Astrocyte (in vitro differentiated cells and primary cell): ENCODE data around the gene SPR. TPM values are rescaled to one million over a fixed set of nuclear protein-coding genes. Genes with fewer than 3 reads are reported as not detected.

Experiments used
- DNase-seq: peaks from one replicate; pipeline ENCODE4 v3.0.0-alpha.2; 2010; ENCODE audit warnings: low read depth
- FAIRE-seq: peaks from 2 replicates; lab custom pipeline; 2011; peaks lifted over from hg19 to GRCh38; lab: Jason Lieb, UNC
- H2AFZ ChIP-seq: 2 replicates; pipeline ENCODE4 v1.6.0; 2012; ENCODE audit warnings: low read depth, low read length, inconsistent platforms
- H3K27ac ChIP-seq: 2 replicates; pipeline ENCODE4 v1.5.1; 2011; ENCODE audit warnings: low read depth, low read length, inconsistent platforms
- H3K27me3 ChIP-seq: 2 replicates; pipeline ENCODE4 v1.6.0; 2011; ENCODE audit warnings: low read length, inconsistent platforms; ENCODE audit not compliant: insufficient read depth
- H3K36me3 ChIP-seq: 2 replicates; pipeline ENCODE4 v1.5.1; 2011; ENCODE audit warnings: low read length, inconsistent platforms; ENCODE audit not compliant: insufficient read depth
- H3K4me1 ChIP-seq: 2 replicates; pipeline ENCODE4 v1.5.1; 2011; ENCODE audit warnings: low read length, inconsistent platforms; ENCODE audit not compliant: insufficient read depth
- H3K4me2 ChIP-seq: 2 replicates; pipeline ENCODE4 v1.6.0; 2012; ENCODE audit warnings: low read length, inconsistent platforms
- H3K4me3 ChIP-seq: 2 replicates; pipeline ENCODE4 v1.5.1; 2011; ENCODE audit warnings: low read depth, mild to moderate bottlenecking, low read length, inconsistent platforms; ENCODE audit not compliant: insufficient read depth
- H3K79me2 ChIP-seq: 2 replicates; pipeline ENCODE4 v1.6.0; 2012; ENCODE audit warnings: mild to moderate bottlenecking, low read length, inconsistent platforms; ENCODE audit not compliant: insufficient read depth
- H3K9ac ChIP-seq: 2 replicates; pipeline ENCODE4 v1.6.0; 2012; ENCODE audit warnings: mild to moderate bottlenecking, low read length, inconsistent platforms
- H3K9me3 ChIP-seq: 2 replicates; pipeline ENCODE4 v1.5.1; 2012; ENCODE audit warnings: low read depth, mild to moderate bottlenecking, low read length, inconsistent platforms; ENCODE audit not compliant: insufficient read depth
- H4K20me1 ChIP-seq: 2 replicates; pipeline ENCODE4 v1.6.0; 2012; ENCODE audit warnings: low read length, inconsistent platforms; ENCODE audit not compliant: insufficient read depth
- H3K27ac Mint-ChIP-seq: one replicate; pipeline ENCODE4 v1.8.0; 2021; ENCODE audit warnings: mild to moderate bottlenecking, mixed read lengths; ENCODE audit not compliant: unreplicated experiment
- H3K27me3 Mint-ChIP-seq: one replicate; pipeline ENCODE4 v1.8.0; 2021; ENCODE audit warnings: low read depth, mixed read lengths; ENCODE audit not compliant: unreplicated experiment
- H3K36me3 Mint-ChIP-seq: one replicate; pipeline ENCODE4 v1.8.0; 2021; ENCODE audit warnings: low read depth, mixed read lengths; ENCODE audit not compliant: unreplicated experiment
- H3K4me1 Mint-ChIP-seq: one replicate; pipeline ENCODE4 v1.8.0; 2021; ENCODE audit warnings: low read depth, mixed read lengths; ENCODE audit not compliant: unreplicated experiment
- H3K4me3 Mint-ChIP-seq: one replicate; pipeline ENCODE4 v1.8.0; 2021; ENCODE audit warnings: mild to moderate bottlenecking, moderate library complexity, mixed read lengths; ENCODE audit not compliant: unreplicated experiment
- H3K9me3 Mint-ChIP-seq: one replicate; pipeline ENCODE4 v1.8.0; 2021; ENCODE audit warnings: mild to moderate bottlenecking, mixed read lengths; ENCODE audit not compliant: unreplicated experiment
- CTCF ChIP-seq: IDR thresholded peaks from 2 replicates; pipeline ENCODE4 v1.5.1; 2011; ENCODE audit warnings: low read depth, mild to moderate bottlenecking, inconsistent platforms, low read length, moderate library complexity; ENCODE audit not compliant: insufficient read depth
- EZH2 ChIP-seq: IDR thresholded peaks from 2 replicates; pipeline ENCODE4 v1.6.1; 2012; ENCODE audit warnings: mild to moderate bottlenecking, low read length, inconsistent platforms; ENCODE audit not compliant: insufficient read depth
- total RNA-seq: library from RNA; stranded (reverse); gene quantifications from 2 replicates; pipeline ENCODE4 v1.2.1, GENCODE V29; 2021

The SPR gene
- total RNA-seq, 1 donor from 2014 or later: 23.6 TPM

- peak overlapping the region; percentile 97 for H2AFZ ChIP-seq
- FAIRE-seq (peak; percentile 17), DNase-seq (no peak)
- TF ChIP-seq EZH2 (no peak), CTCF (no peak)
- H3K4me3 ChIP-seq: peak overlapping the region; percentile 64
- no peak overlapping the region for H3K27ac ChIP-seq
- H3K9ac ChIP-seq: peak overlapping the region; percentile 68
- H3K79me2 ChIP-seq: no peaks in the 10 kb centered on the region
- H3K9me3 ChIP-seq: no peaks in the 10 kb centered on the region
- Mint-ChIP-seq H3K36me3 (peaks cover 13% of the 10 kb centered on the region), H3K9me3 (no peaks in the 10 kb centered on the region), H3K27ac (peak overlapping the region; percentile 81), H3K27me3 (peaks cover 21% of the 10 kb centered on the region), H3K4me3 (peak overlapping the region; percentile 86), H3K4me1 (peaks cover 7% of the 10 kb centered on the region)
- H4K20me1 ChIP-seq: peaks cover 12% of the 10 kb centered on the region
- peaks cover 7% of the 10 kb centered on the region for H3K27me3 ChIP-seq
- no peaks in the 10 kb centered on the region for H3K36me3 ChIP-seq
- peak overlapping the region; percentile 99 for H3K4me2 ChIP-seq
- peaks cover 6% of the 10 kb centered on the region for H3K4me1 ChIP-seq
Measured at GRCh38 chr2:72886505-72887031, 640 bp upstream of the SPR start.

GRCh38 chr2:72887740-72888437, 681 bp downstream of the SPR start:
- Histone ChIP-seq H3K27ac (no peak overlapping the region), H2AFZ (peak overlapping the region; percentile 97), H3K4me3 (peak overlapping the region; percentile 64), H3K9ac (peak overlapping the region; percentile 68), H3K79me2 (no peaks in the 10 kb centered on the region), H3K4me2 (peak overlapping the region; percentile 99), H4K20me1 (peaks cover 12% of the 10 kb centered on the region), H3K4me1 (peaks cover 6% of the 10 kb centered on the region), H3K9me3 (no peaks in the 10 kb centered on the region), H3K27me3 (peaks cover 7% of the 10 kb centered on the region), H3K36me3 (no peaks in the 10 kb centered on the region)
- peak overlapping the region; percentile 81 for H3K4me3 Mint-ChIP-seq
- DNase-seq (peak; percentile 70), FAIRE-seq (no peak)
- H3K4me1 Mint-ChIP-seq: peaks cover 3% of the 10 kb centered on the region
- H3K9me3 Mint-ChIP-seq: no peaks in the 10 kb centered on the region
- TF ChIP-seq EZH2: no peak
- TF ChIP-seq CTCF: peak; percentile 96
- H3K27me3 Mint-ChIP-seq: peaks cover 19% of the 10 kb centered on the region
- H3K27ac Mint-ChIP-seq: no peak overlapping the region
- peaks cover 19% of the 10 kb centered on the region for H3K36me3 Mint-ChIP-seq
